Activated gamma-delta T cell treated with anti-CD3 and anti-CD28 coated beads, Interleukin-2, amount 50 U/mL, for 16 hours (primary cell): ENCODE data around the gene HABP4.

Experiments used
- DNase-seq: peaks from one replicate; pipeline ENCODE4 v3.0.0-alpha.2; 2020; ENCODE audit warnings: low read depth

Gene HABP4, protein sequence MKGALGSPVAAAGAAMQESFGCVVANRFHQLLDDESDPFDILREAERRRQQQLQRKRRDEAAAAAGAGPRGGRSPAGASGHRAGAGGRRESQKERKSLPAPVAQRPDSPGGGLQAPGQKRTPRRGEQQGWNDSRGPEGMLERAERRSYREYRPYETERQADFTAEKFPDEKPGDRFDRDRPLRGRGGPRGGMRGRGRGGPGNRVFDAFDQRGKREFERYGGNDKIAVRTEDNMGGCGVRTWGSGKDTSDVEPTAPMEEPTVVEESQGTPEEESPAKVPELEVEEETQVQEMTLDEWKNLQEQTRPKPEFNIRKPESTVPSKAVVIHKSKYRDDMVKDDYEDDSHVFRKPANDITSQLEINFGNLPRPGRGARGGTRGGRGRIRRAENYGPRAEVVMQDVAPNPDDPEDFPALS

DNA sequence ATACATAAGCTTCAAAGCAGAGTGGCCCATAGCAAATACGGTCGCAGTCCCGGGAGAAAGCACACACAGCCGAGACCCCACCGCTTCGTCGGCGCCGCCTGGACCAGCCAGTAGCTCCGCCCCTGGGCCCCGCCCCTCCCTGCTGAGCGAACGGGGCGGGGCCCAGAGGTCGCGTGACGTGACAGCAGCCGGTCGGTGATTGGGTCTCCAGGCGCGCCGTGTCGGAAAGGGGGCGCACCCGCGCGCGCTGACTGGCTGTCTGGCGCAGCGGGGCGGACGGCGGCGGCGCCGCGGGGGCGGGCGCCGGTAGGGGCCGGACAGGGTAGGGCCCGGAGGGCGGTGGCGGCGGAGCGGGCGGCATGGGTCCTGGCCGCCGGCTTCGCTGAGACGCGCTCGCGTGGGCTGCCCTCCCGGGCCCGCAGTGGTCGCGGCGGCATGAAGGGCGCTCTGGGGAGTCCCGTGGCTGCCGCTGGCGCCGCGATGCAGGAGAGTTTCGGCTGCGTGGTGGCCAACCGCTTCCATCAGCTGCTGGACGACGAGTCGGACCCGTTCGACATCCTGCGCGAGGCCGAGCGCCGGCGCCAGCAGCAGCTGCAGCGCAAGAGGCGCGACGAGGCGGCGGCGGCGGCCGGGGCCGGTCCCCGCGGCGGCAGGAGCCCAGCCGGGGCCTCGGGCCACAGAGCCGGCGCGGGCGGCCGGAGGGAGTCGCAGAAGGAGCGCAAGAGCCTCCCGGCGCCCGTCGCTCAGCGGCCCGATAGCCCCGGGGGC is at the start of gene HABP4:
TSS of gene HABP4 (plus strand) at position 325 of the 768 bp plus-strand sequence. CDS start at position 436, 111 bp downstream.
- peak; percentile 92 for DNase-seq

DNA sequence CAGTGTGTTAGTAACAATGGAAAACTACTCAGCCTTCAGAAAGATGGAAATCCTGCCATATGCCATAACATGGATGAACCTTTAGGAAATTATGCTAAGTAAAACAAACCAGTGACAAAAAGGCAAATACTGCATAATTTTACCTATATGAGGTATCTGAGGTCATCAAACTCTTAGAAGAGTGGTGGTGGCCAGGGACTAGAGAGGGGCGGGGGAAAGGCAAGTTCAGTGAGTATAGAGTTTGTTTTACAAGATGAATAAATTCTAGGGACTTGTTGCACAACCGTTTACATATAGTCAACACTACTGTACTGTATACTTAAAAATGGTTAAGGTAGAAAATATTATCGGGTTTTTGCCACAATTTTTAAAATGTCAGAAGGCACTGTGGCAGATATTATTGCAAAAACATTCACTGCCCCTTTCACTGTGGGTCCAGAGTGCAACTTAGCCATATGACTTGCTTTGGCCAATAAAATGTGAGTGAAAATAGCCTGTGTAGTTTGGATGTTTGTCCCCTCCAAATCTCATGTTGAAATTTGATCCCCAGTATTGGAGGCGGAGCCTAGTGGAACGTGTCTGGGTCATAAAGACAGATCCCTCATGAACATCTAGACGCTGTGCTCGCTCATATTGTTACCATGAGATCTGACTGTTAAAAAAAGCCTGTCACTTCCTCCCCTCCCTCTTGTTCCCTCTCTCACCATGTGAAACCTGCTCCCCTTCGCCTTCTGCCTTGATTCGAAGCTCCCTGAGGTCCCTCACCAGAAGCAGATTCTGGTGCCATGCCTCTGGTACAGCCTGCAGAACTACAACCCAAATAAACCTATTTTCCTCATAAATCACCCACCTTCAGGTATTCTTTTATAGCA is 41.3 kb upstream of the HABP4 start:
- DNase-seq, result no peak

DNA sequence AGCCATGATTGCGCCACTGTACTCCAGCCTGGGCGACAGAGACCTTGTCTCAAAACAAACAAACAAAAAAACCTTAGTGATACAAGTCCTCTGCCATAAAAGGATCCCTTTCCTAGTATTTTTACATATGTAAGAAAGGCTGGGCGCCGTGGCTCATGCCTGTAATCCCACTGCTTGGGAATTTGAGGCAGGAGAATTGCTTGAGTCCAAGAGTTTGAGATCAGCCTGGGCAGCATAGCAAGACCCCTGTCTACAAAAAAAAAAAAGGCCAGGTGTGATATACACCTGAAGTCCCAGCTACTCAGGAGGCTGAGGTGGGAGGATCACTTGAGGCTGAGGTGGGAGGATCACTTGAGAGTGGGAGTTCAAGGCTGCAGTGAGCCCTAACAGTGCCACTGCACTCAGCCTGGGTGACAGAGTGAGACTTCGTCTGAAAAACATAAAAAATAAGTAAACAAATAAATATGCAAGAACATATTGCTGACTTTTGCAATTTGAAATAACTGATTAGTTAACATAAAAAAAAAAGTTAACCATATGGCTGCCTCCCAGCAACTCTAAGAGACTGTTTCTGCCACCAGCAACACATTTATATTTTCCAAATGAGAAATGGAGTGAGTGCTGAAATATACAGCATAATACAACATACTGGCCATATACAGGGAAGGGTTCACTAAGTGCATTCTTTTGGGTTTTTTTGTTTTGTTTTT is 38.7 kb upstream of the HABP4 start:
- no peak for DNase-seq

DNA sequence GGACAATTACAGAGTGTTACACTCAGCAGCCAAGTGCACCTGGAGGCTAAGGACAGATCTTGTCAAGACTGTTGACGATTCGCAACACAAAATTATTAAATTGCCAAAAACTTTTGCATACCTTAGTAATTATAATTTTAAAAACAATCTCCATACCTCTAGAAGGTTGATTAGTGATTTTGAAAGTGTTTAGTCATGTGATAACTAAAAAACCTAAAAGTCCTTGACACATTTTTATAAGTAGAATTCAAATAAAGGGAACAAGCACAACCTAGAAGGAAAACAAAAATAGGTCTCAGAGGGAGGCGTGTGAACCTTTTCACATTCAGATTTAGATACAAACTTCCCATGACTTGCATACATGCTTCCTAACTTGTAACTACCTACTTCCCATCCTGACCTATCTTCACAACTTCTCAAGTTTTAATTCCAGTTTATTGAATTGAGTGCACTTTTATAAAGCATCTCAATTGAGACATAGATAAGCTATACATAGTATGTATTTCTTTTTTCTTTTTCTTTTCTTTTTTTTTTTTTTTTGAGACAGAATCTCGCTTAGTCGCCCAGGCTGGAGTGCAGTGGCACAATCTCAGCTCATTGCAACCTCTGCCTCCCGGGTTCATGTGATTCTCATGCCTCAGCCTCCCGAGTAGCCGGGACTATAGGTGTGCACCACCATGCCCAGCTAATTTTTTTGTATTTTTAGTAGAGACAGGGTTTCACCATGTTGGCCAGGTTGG is 37.6 kb upstream of the HABP4 start:
- DNase-seq, result no peak

DNA sequence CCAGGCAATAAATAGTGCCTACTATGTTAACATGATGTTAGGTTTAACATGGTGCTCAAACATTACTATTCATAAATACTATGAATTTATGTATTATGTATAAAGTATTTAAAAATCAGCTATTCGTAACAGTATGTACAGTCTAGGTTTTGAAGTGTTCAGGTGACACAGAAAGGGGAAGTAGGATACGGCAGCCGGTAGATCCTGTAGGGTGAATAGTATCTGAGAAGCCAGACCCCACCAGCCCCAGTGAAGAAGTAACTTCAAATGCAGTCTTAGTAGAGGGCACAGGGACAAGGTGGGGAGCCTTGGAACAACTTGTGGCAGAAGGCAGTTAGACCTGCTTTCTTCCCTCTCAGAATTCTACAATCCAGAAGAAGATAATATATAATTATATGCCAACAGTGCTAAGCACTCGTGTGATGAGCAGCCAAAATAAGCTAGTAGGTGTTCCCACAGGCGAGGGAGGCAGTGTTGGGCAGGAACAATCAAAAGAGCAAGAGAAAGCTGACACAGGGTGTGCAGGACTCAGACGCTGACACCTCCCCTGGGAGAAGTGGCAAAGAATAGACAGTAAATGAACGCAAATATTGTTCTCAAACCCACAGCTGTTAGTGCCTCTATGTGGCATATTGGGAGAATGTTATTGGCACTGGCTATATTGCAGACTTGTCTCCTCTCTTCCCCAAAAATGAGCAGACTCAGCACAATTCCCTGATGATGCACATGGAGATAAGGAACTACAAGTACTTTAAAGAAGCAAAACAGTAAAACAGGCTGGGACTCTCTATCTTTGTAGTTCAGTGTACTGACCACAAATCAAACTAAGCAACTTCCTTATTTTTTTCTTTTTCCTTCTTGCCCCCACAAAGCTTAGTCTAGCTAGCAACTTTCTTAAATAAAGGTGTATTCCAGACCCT is 36.4 kb upstream of the HABP4 start:
- no peak for DNase-seq

DNA sequence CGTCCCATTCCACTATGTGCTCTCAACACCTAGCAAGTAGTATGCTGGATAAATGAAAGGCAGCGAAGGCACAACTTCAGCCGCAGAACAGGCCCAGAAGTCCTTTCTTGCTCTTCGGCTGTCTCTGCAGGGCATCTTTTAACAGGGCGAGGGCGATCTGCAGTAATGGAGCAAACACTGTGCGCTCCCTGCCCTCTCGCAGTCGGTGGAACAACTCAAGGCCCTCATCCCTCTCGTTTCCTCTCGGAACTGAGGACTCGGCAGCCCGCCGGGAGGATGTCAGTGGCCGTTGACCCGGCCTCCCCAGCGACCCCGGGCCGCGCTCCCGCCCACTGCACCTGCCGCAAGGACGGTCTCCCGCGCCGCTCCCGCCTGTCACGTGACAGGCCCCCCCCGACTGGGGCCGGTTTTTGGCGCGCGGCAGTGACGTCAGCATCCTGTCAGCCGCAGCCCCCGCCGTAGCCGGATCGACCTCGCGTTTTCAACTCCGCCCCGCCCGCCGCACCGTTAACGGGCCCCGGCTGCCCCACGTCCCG is 32.9 kb upstream of the HABP4 start:
- DNase-seq, result peak; percentile 87

DNA sequence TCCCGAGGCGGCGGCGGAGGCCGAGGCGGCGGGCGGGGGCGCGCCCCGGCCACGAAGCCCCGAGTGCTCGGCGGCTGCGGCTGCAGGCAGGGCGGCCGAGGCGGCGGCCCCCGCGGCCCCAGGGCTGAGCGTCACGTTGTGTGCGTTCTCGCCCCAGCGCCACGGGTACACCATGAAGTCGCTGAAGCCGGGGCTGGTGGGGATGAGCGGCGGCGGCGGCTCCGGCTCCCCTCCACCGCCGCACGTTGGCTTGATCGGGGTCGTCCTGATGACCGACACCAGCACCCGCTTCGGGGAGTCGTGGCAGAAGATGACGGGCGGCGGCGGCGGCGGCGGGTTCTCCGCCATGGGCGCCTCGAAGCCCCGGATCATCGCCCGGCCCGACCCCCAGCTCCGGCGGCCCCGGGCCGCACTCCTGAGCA is 32.3 kb upstream of the HABP4 start:
- peak; percentile 17 for DNase-seq

DNA sequence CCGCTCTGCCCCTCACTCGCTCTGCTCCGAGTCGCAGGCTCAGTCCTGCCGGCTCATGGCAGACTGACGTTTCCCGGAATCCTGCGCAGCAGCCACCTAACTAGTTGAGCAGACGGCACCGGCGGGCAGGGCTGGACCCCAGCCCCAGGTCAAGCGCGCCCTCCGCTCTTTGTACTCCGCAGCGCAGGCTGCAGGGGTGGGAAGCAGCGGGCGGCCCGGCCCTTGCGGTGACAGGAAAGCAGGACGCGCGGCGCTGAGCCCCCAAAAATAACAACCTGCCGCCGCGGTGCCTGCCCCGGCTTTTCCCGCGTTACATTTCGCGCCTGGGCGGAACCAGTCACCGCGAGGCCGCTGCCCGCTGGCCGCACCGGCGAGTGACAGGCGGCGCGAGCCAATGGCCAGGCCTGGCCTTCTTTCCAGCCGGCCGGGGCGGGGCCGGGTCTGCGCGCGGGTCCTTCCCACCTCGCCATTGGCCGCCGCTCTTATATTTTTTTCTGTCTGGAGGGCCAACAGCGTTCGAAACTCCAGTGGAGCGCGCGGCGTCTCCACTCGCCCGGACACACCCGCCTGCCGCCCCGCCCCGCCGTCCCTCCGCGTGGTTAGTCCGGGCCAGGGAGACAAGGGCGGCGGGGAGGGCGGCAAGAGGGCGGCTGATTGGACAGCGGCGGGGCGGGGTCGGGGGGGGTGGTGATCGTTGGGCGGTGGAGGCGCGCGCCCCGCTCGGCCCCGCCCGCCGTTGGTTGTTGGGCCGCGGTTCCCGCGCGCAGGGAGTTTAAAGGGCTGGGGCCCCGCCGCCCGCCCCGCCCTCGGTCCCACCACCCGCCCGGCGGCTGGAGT is 31.7 kb upstream of the HABP4 start, which contains the start of gene ZNF367:
TSS of gene ZNF367 (minus strand) at position 288 of the 837 bp plus-strand sequence. CDS start 338 bp downstream, outside the sequence.
- peak; percentile 84 for DNase-seq

DNA sequence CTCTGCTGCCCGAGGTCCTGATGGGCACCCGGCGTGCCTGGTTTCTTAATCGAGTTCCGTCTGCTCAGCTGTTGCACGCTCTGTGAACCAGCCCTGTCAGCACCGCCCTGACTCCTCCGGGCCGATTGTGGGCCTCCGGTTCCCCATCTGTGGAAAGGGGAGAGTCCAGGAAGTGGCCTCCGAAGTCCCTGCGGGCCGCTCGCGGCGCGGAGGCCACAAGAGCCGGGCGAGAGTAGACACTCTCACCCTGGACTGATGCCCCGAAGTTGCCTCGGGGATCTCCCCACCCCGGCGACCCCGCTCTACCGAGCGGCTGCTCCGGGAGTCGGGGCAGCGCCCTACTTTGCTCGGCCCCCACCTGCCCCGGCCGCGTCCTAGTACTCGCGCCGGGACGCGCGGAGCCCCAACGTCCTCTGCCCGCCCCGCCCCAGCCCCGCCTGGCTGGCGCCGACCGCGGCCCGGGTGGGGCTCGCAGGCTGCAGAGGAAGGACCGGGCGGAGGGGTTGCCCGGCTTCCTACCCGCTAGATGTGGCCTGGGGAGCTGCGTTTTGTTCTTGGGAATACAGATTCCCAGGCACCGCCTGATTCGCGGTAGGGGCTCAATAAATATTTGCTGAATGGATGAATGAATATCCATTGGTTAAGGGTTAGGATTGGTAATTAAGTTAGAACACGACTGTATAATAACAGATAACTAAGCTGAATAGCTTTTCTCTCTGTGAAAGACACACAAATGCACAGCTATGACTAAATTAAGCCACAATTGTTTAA is 30.9 kb upstream of the HABP4 start:
- DNase-seq, result peak; percentile 29

DNA sequence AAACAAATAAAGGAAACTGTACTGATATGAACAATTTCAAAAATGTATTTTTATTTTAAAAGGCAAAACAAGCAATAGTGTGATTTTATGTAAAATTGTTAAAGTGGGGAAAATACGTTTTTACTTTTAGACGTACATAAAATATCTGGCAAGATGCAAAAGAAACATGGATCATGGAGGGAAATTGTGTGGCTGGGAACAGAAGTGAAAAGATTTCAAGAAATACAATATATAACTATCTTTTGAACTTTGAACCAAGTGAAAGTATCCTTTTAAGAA is 30.3 kb upstream of the HABP4 start:
- DNase-seq, result no peak

DNA sequence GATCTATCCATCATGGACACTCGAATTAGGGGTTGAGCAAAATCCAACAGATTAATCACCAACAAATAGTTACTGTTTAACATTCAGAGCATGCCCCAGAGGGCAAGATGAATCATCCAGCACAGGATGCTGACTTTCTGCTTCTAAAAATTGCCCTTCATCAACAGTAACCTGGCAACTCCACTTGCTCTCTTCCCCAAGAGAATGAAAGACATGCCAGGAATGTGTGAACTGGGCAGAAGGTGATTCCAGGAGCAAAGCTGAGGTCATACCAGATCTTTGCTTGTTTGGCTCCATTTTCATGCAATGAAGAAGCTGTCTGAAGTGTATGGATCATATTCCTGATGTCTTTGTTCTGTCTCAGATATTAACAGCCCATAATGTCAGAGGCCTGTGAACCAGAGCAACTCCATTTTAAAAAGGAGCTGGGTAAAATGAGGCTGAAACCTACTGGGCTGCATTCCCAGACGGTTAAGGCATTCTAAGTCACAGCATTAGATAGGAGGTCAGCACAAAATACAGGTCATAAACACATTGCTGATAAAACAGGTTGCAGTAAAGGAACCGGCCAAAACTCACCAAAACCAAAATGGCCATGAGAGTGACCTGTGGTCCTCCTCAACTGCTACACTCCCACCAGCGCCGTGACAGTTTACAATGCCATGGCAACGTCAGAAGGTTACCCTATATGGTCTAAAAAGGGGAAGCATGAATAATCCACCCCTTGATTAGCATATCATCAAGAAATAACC is 29.3 kb upstream of the HABP4 start:
- no peak for DNase-seq

DNA sequence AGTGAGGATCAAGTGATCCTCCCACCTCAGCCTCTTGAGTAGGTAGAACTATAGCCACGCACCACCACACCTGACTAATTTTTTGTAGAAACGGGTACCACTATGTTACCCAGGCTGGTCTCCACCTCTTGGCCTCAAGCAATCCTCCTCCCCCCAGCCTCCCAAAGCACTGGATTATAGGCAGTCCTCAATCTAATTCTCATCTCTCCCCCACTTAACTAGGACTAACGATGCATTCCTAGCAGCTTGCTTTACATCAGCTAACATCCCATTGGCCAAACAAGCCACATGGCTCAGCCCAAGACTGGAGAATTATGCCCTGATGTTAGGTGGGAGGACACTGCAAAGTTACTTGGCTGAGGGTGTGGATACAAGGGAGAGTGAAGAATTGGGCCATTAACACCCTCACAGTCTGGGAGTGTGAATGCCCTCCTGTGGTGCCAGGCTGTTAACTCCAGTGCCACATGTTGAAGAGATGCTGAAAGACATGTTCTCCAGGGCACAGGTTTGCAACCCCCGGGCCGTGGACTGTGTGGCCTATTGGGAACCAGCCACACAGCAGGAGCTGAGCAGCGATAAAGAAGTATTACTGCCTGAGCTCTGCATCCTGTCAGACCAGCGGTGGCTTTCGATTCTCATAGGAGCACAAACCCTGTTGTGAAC is 26.5 kb upstream of the HABP4 start:
- no peak for DNase-seq

DNA sequence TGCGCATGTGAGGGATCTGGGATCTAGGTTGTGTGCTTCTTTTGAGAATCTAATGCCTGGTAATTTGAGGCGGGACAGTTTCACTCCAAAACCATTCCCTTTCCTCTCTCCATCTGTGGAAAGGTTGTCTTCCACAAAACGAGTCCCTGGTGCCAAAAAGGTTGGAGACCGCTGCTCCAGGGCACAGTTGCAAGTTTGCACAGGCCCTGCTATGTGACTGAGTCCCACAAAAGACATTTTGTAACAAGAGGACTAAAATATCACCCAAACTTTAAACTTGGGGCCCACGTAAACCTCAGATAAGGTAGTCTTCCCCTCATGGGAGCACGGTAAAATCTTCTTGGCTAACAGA is 26.0 kb upstream of the HABP4 start:
- no peak for DNase-seq

DNA sequence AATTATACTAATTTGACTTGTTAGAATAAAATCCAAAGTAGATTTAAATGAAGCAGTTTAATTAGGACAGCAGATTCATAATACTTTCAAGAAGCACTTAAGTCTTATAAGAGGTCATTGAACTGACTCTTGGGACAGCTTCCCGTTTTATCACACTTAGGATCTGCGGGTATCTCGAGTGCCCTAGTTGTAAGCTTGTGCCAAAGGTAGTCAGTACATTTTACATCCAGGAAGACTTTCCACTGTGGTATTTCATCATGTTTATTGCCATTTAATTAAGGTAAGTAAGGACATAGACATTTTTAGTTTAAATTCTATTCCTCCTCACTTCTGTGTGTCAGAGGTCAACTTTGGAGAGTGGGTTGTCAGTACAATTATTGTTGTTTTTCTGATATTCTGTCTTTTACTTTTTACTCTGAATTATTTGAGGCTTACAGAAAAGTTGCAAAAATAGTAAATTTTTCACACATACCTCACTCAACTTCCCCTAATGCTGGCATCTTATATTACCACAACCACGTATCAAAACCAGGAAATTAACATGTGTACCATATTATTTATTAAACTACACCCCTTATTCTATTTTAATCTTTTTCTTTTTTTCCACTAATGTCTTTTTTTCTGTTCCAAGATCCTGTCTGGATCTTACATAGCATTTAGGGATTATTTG is 24.3 kb upstream of the HABP4 start:
- no peak for DNase-seq

DNA sequence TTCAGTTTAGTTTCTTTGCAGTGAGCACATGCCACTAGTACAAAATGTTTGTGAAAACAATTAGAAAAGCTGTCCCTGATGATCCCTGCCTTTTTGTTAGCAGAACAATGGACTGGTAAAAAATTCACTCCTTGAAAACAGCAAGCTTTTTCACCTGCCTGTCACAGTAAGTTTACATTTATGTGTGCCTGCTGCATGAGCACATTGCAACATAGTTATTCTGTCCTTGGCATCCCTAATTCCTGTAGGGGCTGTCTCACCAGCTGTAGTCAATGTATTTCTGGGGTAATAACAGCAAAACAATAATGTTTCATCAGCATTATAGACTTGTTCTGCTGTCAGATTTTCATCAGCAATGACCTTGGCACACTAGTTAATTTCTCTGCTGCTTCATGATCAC is 20.2 kb upstream of the HABP4 start:
- no peak for DNase-seq

DNA sequence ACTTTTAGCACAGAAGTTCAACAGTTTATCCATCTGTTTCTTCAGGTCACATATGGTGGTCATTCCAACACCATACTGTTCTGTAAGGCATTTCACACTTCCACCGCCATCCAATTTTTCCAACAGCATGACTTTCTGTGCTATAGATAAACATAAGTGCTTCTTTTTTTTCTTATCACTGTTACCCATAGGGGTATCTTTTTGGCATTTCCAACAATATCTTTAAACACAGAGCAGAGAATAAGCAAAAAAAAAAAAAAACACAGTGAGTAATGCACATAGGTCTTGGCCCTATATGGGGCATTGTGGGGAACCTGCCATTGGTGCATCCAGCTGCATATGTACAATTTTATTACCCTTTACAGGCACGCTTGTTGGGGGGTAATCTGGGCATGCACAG is 19.6 kb upstream of the HABP4 start:
- DNase-seq, result no peak
